ENCODE results near the gene CUX1.

Gene CUX1

GRCh38 chr7:102184303-102184702, 366.9 kb downstream of the CUX1 start:
- Histone ChIP-seq H3F3A (ENCODE audit: control insufficient read depth, insufficient read depth) (no peaks in the 10 kb centered on the region), H3K4me1 (ENCODE audit: control insufficient read depth, low read length) (no peaks in the 10 kb centered on the region), H3K36me3 (ENCODE audit: control insufficient read depth, low read length) (peaks cover 89% of the 10 kb centered on the region), H3K27me3 (ENCODE audit: control insufficient read depth, low read length) (no peaks in the 10 kb centered on the region), H3K4me2 (ENCODE audit: low read length) (no peak overlapping the region), H3K79me2 (ENCODE audit: control insufficient read depth, low read length) (no peaks in the 10 kb centered on the region), H3K27ac (ENCODE audit: low read depth, low read length) (no peak overlapping the region), H3K9me3 (ENCODE audit: control insufficient read depth, insufficient read depth, low read length) (no peaks in the 10 kb centered on the region), H4K20me1 (ENCODE audit: control insufficient read depth, insufficient read depth, low read depth, low read length) (no peaks in the 10 kb centered on the region), H3K9me2 (replicated peaks; ENCODE audit: control insufficient read depth, low read length) (no peaks in the 10 kb centered on the region), H3K4me3 (ENCODE audit: low read length) (no peak overlapping the region)
- TF ChIP-seq CTCF (IDR thresholded peaks at IDR 0.05; ENCODE audit: low read depth, low read length, poor library complexity, severe bottlenecking) (no peak), EZH2phosphoT487 (IDR thresholded peaks at IDR 0.05; ENCODE audit: borderline replicate concordance, low read length) (no peak)

- H3K79me2 ChIP-seq (ENCODE audit: control insufficient read depth, low read length): no peaks in the 10 kb centered on the region
- no peaks in the 10 kb centered on the region for H3K4me1 ChIP-seq (ENCODE audit: control insufficient read depth, low read length)
- no peaks in the 10 kb centered on the region for H4K20me1 ChIP-seq (ENCODE audit: control insufficient read depth, insufficient read depth, low read depth, low read length)
- no peaks in the 10 kb centered on the region for H3K9me2 ChIP-seq (replicated peaks; ENCODE audit: control insufficient read depth, low read length)
- no peaks in the 10 kb centered on the region for H3K9me3 ChIP-seq (ENCODE audit: control insufficient read depth, insufficient read depth, low read length)
- no peaks in the 10 kb centered on the region for H3K27me3 ChIP-seq (ENCODE audit: control insufficient read depth, low read length)
- no peak overlapping the region for H3K27ac ChIP-seq (ENCODE audit: low read depth, low read length)
- no peak for TF ChIP-seq CTCF (IDR thresholded peaks at IDR 0.05; ENCODE audit: low read depth, low read length, poor library complexity, severe bottlenecking)
- no peak for TF ChIP-seq EZH2phosphoT487 (IDR thresholded peaks at IDR 0.05; ENCODE audit: borderline replicate concordance, low read length)
- peaks cover 91% of the 10 kb centered on the region for H3K36me3 ChIP-seq (ENCODE audit: control insufficient read depth, low read length)
- no peak overlapping the region for H3K4me3 ChIP-seq (ENCODE audit: low read length)
- no peaks in the 10 kb centered on the region for H3F3A ChIP-seq (ENCODE audit: control insufficient read depth, insufficient read depth)
- no peak overlapping the region for H3K4me2 ChIP-seq (ENCODE audit: low read length)
Measured at GRCh38 chr7:102185796-102186195, 368.4 kb downstream of the CUX1 start.

GRCh38 chr7:102186306-102186705, 368.9 kb downstream of the CUX1 start:
- Histone ChIP-seq H3K4me3 (ENCODE audit: low read length) (no peak overlapping the region), H3K9me2 (replicated peaks; ENCODE audit: control insufficient read depth, low read length) (no peaks in the 10 kb centered on the region), H3F3A (ENCODE audit: control insufficient read depth, insufficient read depth) (no peaks in the 10 kb centered on the region), H3K79me2 (ENCODE audit: control insufficient read depth, low read length) (no peaks in the 10 kb centered on the region), H3K4me1 (ENCODE audit: control insufficient read depth, low read length) (no peaks in the 10 kb centered on the region), H4K20me1 (ENCODE audit: control insufficient read depth, insufficient read depth, low read depth, low read length) (no peaks in the 10 kb centered on the region), H3K36me3 (ENCODE audit: control insufficient read depth, low read length) (peaks cover 90% of the 10 kb centered on the region), H3K27me3 (ENCODE audit: control insufficient read depth, low read length) (no peaks in the 10 kb centered on the region), H3K9me3 (ENCODE audit: control insufficient read depth, insufficient read depth, low read length) (no peaks in the 10 kb centered on the region), H3K27ac (ENCODE audit: low read depth, low read length) (no peak overlapping the region), H3K4me2 (ENCODE audit: low read length) (no peak overlapping the region)
- TF ChIP-seq EZH2phosphoT487 (IDR thresholded peaks at IDR 0.05; ENCODE audit: borderline replicate concordance, low read length) (no peak), CTCF (IDR thresholded peaks at IDR 0.05; ENCODE audit: low read depth, low read length, poor library complexity, severe bottlenecking) (no peak)

GRCh38 chr7:102188746-102189145, 371.3 kb downstream of the CUX1 start:
- Histone ChIP-seq H3K36me3 (ENCODE audit: control insufficient read depth, low read length) (peaks cover 90% of the 10 kb centered on the region), H3K4me2 (ENCODE audit: low read length) (no peak overlapping the region), H3K4me3 (ENCODE audit: low read length) (no peak overlapping the region), H3F3A (ENCODE audit: control insufficient read depth, insufficient read depth) (no peaks in the 10 kb centered on the region), H3K9me2 (replicated peaks; ENCODE audit: control insufficient read depth, low read length) (no peaks in the 10 kb centered on the region), H3K4me1 (ENCODE audit: control insufficient read depth, low read length) (no peaks in the 10 kb centered on the region), H3K27me3 (ENCODE audit: control insufficient read depth, low read length) (no peaks in the 10 kb centered on the region), H4K20me1 (ENCODE audit: control insufficient read depth, insufficient read depth, low read depth, low read length) (no peaks in the 10 kb centered on the region), H3K79me2 (ENCODE audit: control insufficient read depth, low read length) (no peaks in the 10 kb centered on the region), H3K9me3 (ENCODE audit: control insufficient read depth, insufficient read depth, low read length) (no peaks in the 10 kb centered on the region), H3K27ac (ENCODE audit: low read depth, low read length) (no peak overlapping the region)
- TF ChIP-seq EZH2phosphoT487 (IDR thresholded peaks at IDR 0.05; ENCODE audit: borderline replicate concordance, low read length): no peak
- TF ChIP-seq CTCF (IDR thresholded peaks at IDR 0.05; ENCODE audit: low read depth, low read length, poor library complexity, severe bottlenecking): no peak
